GM12873 (cell line): ENCODE data around the gene SFMBT1.

Experiments
- CTCF ChIP-seq: IDR thresholded peaks from 2 replicates; pipeline ENCODE4 v1.5.1; 2012; ENCODE audit warnings: low read depth, mild to moderate bottlenecking, moderate library complexity, low read length, control low read depth; ENCODE audit not compliant: insufficient read depth; ENCODE audit errors: missing control alignments

The SFMBT1 gene

GRCh38 chr3:52873433-52874159 is 172.3 kb downstream of the SFMBT1 start:
- TF ChIP-seq CTCF: no peak

GRCh38 chr3:52872245-52872644 is 173.6 kb downstream of the SFMBT1 start:
- no peak for TF ChIP-seq CTCF

GRCh38 chr3:52871761-52872160 is 174.1 kb downstream of the SFMBT1 start:
- TF ChIP-seq CTCF: no peak

- TF ChIP-seq CTCF: no peak
Observed at GRCh38 chr3:52870471-52870870, 175.4 kb downstream of the SFMBT1 start.

GRCh38 chr3:52866427-52866826 is 179.4 kb downstream of the SFMBT1 start:
- no peak for TF ChIP-seq CTCF

- TF ChIP-seq CTCF: no peak
Observed at GRCh38 chr3:52865994-52866393, 179.9 kb downstream of the SFMBT1 start.

- no peak for TF ChIP-seq CTCF
Observed at GRCh38 chr3:52860424-52860768, 185.5 kb downstream of the SFMBT1 start.
